HG03139 (cell line): ENCODE measurements around the gene C1QL4.

Experiments
- ATAC-seq: cut with Tn5 transposase; IDR thresholded peaks from one replicate; pipeline ENCODE4 v1.9.1; 2021; ENCODE audit not compliant: unreplicated experiment

C1QL4 gene

DNA sequence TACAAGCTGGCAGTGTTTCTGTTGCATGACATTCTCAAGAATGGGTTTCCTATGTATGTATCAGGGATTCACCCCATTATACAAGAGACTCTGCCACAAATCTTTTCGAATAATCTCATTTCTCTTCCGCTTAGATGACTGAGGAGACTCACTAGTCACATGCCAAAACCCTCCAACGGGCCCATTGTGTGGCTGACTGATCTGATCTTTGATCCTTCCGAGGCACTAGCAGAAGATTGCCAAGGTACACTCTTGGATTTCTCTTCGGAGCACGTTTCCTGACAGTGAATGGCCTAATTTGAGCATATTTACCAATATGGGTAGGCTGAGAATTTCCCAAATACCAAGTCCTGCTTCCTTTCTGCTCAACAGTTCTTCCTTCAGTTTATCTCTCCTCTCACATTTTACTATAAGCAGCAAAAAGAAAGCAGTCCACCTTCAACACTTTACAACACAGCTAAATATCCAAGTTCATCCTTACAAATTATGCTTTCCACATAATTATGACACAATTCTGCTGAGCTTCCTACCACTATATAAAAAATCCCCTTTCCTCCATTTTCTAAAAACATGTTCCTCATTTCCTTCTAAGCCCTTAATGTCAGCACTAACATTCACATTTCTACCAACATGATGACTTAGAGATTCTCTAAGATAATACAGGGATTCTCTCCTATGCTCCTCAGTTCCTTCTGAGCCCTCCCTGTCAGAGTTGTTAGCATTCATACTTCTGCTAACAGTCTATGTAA is 31.1 kb downstream of the C1QL4 start:
- ATAC-seq: no peak

DNA sequence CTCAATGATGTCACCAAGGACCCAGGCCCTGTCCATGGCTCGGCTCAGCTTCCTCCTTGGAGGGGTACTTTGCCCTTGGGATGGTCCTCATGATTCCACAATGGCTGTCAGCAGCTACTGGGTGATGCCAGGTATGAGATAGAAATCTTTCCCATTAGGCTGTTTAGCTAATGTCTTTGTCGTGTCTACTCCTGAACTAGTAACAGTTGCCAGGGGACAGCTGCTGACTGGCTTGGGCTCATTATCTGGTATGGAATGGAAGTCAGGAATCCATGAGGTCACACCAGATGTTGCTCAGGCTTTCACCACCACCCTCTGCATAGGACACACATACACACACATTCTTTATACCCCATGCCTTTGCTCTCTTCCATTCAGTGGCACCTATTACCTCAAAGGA is 32.8 kb downstream of the C1QL4 start:
- no peak for ATAC-seq

DNA sequence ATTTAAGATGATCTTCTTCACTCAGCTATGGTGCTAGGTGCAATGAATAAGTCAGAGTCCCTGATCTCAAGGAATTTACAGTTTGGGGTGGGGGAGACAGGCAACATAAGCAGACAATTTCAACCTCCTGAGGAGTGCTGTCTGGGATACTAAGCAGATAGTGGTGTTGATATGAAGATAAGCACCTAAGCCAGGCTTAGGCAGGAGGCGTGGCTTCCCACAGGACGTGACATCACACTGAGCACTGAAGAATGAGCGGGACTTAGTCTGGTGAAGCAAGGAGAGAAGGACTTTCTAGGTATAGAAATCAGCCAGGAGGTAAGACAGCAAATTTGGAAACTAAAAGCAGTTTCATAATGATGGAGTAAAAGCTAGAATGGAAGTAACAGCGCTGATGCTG is 35.2 kb downstream of the C1QL4 start:
- no peak for ATAC-seq

DNA sequence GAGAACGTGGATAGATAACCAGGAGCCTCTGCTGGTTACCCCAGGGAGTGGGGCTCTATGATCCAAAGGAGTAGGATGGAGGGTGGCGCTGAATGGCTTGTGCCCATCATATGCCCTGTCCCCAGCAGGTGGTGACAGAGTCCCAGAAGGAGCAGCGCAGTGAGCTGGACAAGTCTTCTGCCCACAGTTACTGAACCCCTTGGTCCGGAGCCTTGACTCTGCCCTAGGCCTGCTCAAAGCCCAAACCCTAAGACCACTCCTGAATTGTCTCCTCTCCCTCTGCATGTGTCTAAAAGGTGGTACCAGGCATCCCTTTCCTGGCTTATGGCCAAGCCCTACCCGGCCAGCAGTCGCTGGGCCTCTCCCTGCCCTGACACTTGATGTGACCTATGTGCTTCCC is 38.8 kb downstream of the C1QL4 start:
- ATAC-seq: no peak

DNA sequence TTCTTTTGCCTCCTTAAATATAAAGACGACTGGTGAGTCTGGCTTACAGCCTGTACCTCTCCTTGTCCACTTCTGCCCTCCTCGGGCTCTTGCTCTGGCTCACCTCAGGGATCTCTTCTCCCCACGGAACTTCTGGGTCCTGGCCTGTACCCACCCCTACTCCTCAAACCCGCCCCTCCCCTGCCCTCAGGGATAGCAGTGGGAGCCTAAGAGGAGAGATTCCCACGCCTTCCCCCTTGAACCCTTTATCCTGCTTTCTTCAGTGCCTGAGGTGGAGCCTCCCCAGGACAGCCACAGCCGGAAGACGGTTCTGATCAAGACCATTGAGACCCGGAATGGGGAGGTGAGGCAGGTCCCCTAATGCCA is 39.3 kb downstream of the C1QL4 start:
- no peak for ATAC-seq

DNA sequence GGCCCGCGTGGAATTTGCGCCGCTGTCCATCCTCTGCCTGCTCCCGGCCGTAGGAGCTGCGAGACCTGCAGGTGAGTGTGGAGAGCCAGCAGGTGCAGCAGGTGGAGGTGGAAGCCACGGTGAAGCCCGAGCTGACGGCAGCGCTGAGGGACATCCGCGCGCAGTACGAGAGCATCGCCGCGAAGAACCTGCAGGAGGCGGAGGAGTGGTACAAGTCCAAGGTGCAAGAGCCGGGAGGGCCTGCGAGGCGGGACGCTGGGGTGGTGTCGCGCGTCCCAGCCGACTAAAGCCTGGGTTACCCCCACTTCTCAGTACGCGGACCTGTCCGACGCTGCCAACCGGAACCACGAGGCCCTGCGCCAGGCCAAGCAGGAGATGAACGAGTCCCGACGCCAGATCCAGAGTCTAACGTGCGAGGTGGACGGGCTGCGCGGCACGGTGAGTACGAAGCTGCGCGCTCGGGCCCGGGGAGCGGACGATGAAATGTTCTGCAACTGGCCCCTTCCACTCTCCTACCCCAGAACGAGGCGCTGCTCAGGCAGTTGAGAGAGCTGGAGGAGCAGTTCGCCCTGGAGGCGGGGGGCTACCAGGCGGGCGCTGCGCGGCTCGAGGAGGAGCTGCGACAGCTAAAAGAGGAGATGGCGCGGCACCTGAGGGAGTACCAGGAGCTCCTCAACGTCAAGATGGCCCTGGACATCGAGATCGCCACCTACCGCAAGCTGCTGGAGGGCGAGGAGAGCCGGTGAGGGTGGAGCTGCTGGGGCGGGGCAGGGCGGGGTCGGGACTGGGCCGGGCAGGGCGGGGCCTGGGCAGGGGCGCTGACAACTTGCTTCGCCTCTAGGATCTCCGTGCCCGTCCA is 39.9 kb downstream of the C1QL4 start:
- no peak for ATAC-seq

DNA sequence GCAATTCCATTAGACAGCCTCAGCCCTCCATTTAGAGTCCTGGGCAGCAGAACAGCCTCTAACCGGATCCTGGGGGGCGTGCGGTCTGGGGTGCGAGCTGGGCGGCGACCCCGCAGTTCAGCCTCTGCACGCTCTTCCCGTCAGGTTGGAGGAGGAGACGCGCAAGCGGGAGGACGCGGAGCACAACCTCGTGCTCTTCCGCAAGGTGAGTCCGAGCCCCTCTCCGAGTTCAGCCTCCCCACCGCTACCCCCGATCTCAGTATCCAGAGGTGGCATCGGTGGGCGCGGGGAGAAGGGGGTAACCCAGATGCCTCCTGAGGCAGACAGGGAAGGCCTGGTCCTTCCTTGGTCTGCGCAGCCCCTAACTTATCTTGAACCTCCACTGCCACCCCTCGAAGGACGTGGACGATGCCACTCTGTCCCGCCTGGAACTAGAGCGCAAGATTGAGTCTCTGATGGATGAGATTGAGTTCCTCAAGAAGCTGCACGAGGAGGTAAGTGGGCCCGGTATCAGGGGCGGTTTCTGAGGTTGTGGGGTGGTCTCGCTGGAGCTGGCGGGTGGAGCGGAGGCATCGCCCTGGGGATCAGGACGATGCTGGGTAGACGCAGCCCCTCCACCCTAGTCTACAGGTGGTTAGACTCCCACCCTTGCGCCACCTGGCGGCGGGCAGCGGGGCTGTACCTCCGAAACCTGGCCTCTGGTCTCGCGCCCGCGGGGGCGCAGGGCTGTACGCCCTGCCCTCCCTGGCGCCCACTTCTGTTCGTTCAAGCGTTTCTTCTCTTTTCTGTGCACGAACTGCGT is 40.8 kb downstream of the C1QL4 start:
- no peak for ATAC-seq

DNA sequence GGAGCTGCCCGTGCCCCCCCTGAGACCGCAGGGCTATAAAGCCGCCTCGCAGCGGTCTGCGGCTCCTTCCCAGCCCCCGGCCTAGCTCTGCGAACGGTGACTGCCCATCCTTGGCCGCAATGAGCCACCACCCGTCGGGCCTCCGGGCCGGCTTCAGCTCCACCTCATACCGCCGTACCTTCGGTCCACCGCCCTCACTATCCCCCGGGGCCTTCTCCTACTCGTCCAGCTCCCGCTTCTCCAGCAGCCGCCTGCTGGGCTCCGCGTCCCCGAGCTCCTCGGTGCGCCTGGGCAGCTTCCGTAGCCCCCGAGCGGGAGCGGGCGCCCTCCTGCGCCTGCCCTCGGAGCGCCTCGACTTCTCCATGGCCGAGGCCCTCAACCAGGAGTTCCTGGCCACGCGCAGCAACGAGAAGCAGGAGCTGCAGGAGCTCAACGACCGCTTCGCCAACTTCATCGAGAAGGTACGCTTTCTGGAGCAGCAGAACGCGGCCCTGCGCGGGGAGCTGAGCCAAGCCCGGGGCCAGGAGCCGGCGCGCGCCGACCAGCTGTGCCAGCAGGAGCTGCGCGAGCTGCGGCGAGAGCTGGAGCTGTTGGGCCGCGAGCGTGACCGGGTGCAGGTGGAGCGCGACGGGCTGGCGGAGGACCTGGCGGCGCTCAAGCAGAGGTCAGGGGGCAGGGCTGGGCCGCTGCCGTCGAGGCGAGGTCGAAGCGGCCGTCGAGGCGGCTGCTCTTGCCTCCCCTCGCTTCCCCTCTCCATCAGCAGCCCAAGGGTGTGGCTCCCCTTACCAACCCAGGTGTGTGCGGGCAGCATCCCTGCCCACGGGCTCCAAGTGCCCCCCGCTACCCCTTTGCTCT is 41.7 kb downstream of the C1QL4 start, which contains the start of gene PRPH:
Gene PRPH, plus strand, starts transcription at position 66 of the 855 bp plus-strand sequence. Its CDS starts 54 bp downstream, at position 120.
- no peak for ATAC-seq

DNA sequence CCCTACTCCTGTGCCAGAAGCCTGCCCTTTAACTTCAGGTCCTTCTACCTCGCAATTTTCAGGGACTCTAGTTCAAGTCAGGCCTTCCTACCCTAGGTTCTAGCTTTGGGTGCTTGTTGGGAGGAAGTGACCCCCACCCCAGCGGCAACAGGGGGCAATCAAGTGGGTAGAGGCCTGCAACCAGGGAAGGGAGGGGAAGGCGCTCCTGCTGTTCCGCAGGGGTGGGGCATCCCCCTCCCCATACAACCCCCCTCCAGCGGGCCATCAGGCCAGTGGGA is 42.2 kb downstream of the C1QL4 start:
- no peak for ATAC-seq

DNA sequence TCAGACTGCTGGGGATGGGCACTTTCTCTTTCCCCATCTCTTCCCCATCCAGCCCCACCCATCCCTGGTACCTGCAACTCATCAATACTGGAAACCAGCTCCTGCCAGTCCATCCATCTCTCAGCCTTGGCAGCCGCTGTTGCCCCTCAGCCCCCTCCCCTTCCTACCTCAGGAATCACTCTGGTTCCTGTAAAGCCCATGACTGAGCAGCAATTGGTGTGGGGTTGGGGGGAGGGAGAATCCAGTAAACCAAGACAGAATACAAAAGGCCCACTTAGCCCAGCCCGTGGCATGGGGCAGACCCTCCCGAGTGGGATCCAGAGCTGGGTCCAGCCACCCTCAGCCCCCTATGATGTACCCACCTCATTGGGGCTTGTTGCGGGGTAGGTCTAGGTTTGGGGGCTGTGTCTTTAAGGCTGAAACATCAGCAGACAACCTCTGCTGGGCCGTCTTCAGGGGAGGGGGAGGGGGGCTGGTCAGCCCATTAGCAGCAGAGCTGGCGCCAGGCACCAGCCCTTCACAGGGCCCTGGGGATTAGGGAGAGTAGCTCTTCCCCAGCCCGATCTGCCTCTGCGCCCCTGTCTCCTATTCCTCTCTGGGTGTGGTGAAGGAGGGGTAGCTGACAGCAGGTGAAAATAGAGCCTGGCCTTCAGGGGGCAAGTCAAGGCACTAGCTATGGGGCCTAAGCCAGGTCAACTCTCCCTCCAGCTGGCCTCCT is 42.7 kb downstream of the C1QL4 start:
- no peak for ATAC-seq

DNA sequence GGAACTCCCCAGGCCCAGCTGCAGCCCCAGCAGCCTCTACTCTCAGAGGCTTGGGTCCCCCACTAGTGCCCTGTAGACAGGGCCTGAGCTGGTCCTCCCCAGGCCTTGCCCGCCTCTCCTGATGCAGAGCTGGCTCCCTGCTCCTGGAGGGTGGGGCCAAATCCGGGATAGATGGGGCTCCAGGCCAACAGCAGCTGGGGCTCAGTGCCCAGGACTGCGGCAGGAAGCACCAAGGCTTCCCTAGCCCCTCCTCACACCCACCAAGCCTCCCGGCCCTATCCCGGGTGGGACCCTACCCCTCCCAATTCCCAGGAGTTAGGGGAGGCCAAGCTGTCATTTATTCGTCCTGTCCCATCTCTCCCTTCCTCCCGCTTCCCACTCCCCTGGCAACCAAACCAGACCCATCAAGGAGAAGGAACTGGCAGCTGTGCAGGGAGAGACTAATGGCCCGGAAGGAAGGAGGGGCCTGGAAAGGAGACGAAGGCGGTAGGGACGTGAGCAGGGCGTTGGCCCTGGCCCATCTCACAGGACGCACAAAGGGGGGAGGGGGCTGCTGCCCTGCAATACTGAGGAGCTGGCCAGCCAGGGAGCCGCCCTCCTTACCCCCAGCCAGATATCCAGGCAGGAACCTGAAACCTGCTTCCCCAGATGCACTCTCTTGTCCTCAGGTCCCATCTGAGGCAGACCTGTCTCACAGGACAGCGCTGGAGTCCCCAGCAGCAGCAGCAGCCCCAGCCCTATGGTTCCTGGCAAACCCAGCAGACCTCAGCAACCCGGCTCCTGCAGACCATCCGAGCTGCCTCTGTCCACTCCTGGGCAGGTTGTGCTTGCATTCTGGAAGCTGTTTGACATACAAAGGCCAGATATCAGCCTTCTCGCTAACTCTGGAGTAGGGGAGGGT is 43.7 kb downstream of the C1QL4 start:
- ATAC-seq: no peak

DNA sequence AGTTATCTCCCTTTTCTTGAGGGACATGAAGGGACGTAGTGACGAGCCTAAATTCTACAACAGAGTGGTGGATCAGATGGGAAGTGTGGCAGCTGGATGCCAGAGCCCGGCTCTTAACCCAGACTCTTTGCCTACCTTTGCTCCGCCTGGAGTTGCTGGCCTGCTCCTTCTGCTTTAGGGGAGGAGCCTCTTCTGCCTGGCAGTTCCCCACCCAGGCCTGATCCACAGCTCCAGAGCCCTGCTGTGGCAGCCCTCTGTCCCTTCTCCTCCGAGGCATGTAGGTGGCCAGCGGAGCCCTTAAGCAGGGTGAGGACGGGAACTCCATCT is 44.3 kb downstream of the C1QL4 start:
- ATAC-seq: no peak

DNA sequence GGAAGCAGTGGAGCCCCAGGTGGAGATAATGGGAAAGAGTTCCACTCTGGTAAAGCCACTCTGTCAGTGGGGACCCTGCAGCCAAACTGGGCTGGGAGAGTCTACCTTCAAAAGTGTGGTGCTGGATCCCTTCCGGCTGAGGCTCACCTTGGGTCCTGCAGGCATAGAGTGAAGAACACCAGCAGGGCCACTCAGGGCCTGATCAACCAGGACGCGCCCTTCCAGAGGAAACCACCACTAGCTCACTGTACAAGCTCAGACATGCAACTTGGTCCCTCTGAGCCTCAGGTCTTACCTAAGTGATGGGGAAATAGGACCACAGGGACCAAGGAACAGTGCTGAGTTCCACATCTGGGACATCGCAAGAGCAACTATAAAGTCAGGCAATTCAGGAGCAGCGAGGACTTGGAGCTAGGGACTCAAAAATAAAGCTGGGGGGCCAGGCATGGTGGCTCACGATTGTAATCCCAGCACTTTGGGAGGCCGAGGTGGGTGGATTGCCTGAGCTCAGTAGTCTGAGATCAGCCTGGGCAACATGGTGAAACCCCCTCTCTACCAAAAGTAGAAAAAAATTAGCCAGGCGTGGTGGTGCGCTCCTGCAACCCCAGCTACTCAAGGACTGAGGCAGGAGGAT is 47.9 kb downstream of the C1QL4 start:
- ATAC-seq: no peak

DNA sequence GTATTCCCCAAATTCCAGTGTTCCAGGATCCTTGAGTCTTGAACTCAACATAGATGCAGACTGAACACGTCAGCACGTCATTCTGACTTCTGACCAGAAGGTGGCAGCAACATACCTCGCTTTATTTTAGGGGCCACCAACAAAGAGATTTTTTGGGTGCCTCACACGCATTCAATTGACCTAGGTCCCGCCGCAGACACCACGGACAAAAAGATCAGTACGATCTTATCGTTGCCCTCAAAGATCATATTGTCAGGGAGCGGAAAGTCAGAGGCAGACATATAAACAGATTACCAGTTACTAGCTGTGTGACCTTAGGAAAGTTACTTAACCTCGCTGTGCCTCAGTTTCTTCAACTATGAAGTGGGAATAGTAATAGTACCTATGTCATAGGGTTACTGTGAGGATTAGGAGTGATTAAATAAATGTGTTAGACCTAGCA is 48.6 kb downstream of the C1QL4 start:
- ATAC-seq: no peak

DNA sequence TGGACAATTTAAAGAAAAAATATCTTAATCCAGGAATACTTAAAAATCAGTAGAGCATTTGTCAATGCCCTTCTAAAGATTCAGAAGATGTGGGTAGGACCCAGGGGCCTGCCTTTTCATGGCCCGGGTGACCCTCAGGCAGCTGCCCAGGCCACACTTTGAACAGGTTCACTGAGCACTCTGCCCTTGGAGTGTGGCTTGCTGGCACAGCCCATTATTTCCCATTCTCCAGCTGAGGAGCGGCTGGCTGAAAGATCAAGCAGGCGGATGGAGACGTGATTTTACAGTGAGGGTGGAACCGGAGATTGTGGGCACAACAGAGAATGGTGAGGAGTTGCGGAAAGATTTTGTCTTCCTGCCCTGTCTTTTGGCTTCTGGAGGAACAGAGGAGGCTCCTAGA is 49.1 kb downstream of the C1QL4 start:
- ATAC-seq: no peak

DNA sequence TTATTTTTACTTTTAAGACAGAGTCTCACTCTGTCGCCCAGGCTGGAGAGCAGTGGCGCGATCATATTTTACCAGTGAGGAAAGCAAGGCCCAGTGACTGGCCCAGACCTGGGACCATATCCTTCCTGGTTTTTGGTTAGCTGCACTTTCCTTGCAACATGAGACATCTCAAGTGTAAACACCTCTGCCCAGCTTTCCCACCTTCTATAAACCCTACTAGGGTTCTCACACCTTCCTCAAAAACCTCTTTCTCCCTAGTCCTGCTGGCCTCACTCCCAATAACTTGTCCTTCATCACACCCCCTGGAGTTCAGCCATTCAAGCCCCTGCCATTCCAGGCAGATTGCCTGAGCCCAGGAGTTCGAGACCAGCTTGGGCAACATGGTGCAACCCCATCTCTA is 52.3 kb downstream of the C1QL4 start:
- no peak for ATAC-seq

DNA sequence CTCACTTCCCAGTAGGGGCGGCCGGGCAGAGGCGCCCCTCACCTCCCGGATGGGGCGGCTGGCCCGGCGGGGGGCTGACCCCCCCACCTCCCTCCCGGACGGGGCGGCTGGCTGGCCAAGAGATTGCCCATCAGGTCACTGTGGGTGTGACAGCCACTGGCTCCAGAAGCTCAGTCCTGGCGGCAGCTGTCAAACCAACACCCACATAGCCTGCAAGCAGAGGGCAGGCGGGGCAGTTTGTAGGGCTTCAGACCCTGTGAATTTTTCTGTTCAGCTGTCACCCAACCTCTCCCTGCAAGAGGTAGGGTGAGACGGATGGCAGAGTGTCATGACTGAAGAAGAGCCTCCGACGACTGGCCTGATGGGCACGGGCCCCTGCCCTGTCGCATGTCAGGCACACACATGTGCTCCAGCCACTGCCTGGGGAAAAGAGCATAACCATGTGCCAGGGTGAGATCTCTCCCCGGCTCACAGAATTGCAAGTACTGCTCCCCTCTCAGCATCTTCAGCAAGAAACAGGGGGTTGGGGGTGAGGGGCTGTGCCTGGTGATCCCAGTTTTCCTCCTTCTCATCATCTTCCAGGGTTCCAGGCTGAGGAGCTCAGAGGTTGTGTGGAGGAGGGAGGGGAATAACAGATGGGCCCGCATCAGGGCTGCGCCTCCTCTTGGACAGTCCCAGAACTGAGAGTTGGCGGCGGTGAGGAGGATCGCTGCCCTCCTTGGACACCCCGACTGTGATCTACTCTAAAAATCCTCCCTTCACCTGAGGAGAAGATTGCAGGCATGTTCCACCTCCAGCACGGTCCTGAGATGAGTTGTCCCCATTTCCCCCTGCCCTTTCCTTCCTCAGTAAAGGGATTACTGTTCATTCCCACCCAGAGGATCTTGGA is 53.2 kb downstream of the C1QL4 start:
- no peak for ATAC-seq
